Natural killer cell (primary cell): ENCODE measurements around the gene SLC29A4. TPM values are rescaled to one million over a fixed set of nuclear protein-coding genes. Genes with fewer than 3 reads are reported as not detected.
"Not testable (repeated sequence)": the region's sequence is repeated elsewhere in the genome, so short reads cannot be mapped to it uniquely, and the experiment has no call there.

Experiments
- ATAC-seq, 3 donors: fragments of 150-1000 bp in 2 of 3; fragments of 200-7000 bp in 1 of 3; cut with Tn5 transposase; 1 replicate in 1 of 3; 2 replicates in 2 of 3; pipeline ENCODE4 v1.10.0; 2021; ENCODE audit warnings: mild to moderate bottlenecking in 2 of 3, moderate library complexity in 2 of 3
- DNase-seq, 2 donors: peaks; one replicate each; pipeline versions ENCODE4 v3.0.0 to v3.0.0-alpha.2; 2013 to 2021; ENCODE audit warnings: mixed read lengths in 1 of 2
- H3K27ac ChIP-seq: one replicate; pipeline ENCODE4 v1.5.1; 2013; ENCODE audit warnings: mild to moderate bottlenecking, low read length
- H3K27me3 ChIP-seq: one replicate; pipeline ENCODE4 v1.6.1; 2013; ENCODE audit warnings: low read length; ENCODE audit not compliant: control insufficient read depth, insufficient read depth
- H3K36me3 ChIP-seq: one replicate; pipeline ENCODE4 v1.6.1; 2013; ENCODE audit warnings: low read length; ENCODE audit not compliant: control insufficient read depth, insufficient read depth
- H3K4me1 ChIP-seq: one replicate; pipeline ENCODE4 v1.6.1; 2013; ENCODE audit warnings: low read length; ENCODE audit not compliant: control insufficient read depth, insufficient read depth
- H3K4me3 ChIP-seq: one replicate; pipeline ENCODE4 v1.5.1; 2013; ENCODE audit warnings: low read length
- H3K9me3 ChIP-seq: one replicate; pipeline ENCODE4 v1.6.1; 2013; ENCODE audit warnings: low read length; ENCODE audit not compliant: control insufficient read depth, insufficient read depth
- H3K27ac Mint-ChIP-seq, 2 donors: one replicate each; pipeline ENCODE4 v1.8.0; 2022; ENCODE audit warnings: mild to moderate bottlenecking in 2 of 2, mixed read lengths in 2 of 2, moderate library complexity in 1 of 2
- H3K27me3 Mint-ChIP-seq, 2 donors: one replicate each; pipeline ENCODE4 v1.8.0; 2022; ENCODE audit warnings: low read depth in 2 of 2, mixed read lengths in 2 of 2
- H3K36me3 Mint-ChIP-seq: one replicate; pipeline ENCODE4 v1.8.0; 2022; ENCODE audit warnings: mixed read lengths
- H3K4me1 Mint-ChIP-seq, 2 donors: one replicate each; pipeline ENCODE4 v1.8.0; 2022; ENCODE audit warnings: mixed read lengths in 2 of 2
- H3K4me3 Mint-ChIP-seq: one replicate; pipeline ENCODE4 v1.8.0; 2022; ENCODE audit warnings: mild to moderate bottlenecking, moderate library complexity, mixed read lengths
- H3K9me3 Mint-ChIP-seq, 2 donors: one replicate each; pipeline ENCODE4 v1.8.0; 2022; ENCODE audit warnings: mixed read lengths in 2 of 2
- WGBS: methylation state at CpG from one replicate; pipeline ENCODE4 v1.1.7; 2013; ENCODE audit warnings: missing lambda C conversion rate; ENCODE audit not compliant: insufficient coverage; 5-methylcytosine and 5-hydroxymethylcytosine counted together
- intact Hi-C: fragments of 100-400 bp; cut with micrococcal nuclease; formaldehyde crosslinking; loops from one replicate; pipeline ENCODE4 v1.14.2; 2022
- total RNA-seq, 4 donors: library from RNA; stranded (reverse); fragments of 120-200 nt in 1 of 4; gene quantifications; one replicate each; pipeline versions ENCODE4 v1.2.3 to v1.2.4, GENCODE V29; 2013 to 2022
- TF ChIP-seq, protein P1 (sequence below): fragments of 200-600 bp; IDR thresholded peaks from one replicate; pipeline ENCODE4 v1.8.0; 2022; ENCODE audit warnings: antibody characterized with exemption

SLC29A4 gene
- total RNA-seq, 3 donors from 2014 or later (not counting 1 experiment from before 2014, with no cell fraction given): 0.16 to 0.95 (median 0.40) TPM

GRCh38 chr7:5315761-5316160, 33.0 kb downstream of the SLC29A4 start:
- WGBS: 99% methylated on average over 14 of the region's 14 CpGs
- TF ChIP-seq, protein P1, sequence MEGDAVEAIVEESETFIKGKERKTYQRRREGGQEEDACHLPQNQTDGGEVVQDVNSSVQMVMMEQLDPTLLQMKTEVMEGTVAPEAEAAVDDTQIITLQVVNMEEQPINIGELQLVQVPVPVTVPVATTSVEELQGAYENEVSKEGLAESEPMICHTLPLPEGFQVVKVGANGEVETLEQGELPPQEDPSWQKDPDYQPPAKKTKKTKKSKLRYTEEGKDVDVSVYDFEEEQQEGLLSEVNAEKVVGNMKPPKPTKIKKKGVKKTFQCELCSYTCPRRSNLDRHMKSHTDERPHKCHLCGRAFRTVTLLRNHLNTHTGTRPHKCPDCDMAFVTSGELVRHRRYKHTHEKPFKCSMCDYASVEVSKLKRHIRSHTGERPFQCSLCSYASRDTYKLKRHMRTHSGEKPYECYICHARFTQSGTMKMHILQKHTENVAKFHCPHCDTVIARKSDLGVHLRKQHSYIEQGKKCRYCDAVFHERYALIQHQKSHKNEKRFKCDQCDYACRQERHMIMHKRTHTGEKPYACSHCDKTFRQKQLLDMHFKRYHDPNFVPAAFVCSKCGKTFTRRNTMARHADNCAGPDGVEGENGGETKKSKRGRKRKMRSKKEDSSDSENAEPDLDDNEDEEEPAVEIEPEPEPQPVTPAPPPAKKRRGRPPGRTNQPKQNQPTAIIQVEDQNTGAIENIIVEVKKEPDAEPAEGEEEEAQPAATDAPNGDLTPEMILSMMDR: no peak
- H3K27ac ChIP-seq: no peak overlapping the region
- Mint-ChIP-seq H3K27ac (no peak overlapping the region), H3K27me3 (no peaks in the 10 kb centered on the region), H3K4me3 (no peak overlapping the region), H3K36me3 (peaks cover 21% of the 10 kb centered on the region), H3K4me1 (no peaks in the 10 kb centered on the region), H3K9me3 (peaks cover 0 to 2% of the 10 kb centered on the region in 2 donors)
- no peak for DNase-seq
- H3K27me3 ChIP-seq: no peaks in the 10 kb centered on the region
- no peak overlapping the region for H3K4me3 ChIP-seq
- H3K4me1 ChIP-seq: no peaks in the 10 kb centered on the region
- no peak for ATAC-seq
- peaks cover 6% of the 10 kb centered on the region for H3K9me3 ChIP-seq
- H3K36me3 ChIP-seq: peaks cover 36% of the 10 kb centered on the region
- intact Hi-C loops: no loop called here

DNA sequence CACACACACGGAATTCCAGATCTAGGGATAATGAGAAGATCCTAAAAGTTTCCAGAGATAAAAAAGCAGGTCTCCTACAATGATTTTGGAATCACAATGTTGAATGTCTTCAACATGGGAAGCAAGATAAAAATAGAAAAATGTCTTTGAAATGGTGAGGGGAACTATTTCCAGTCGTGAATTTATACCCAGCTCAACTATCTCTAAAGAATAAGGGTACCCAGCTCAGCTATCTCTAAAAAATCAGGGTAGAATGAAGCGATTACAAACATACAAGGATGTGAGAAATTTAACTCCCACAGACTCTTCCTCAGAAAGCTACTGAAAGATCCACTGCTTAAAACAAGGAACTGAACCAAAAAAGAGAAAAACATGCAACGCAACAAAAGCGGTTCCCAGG, 35.9 kb downstream of the SLC29A4 start:
- H3K4me1 Mint-ChIP-seq, H3K27ac ChIP-seq, H3K4me1 ChIP-seq, intact Hi-C loops, H3K4me3 ChIP-seq, H3K27me3 Mint-ChIP-seq, H3K9me3 ChIP-seq, H3K27me3 ChIP-seq, DNase-seq, H3K9me3 Mint-ChIP-seq, H3K4me3 Mint-ChIP-seq, ATAC-seq: not testable (repeated sequence)
- peaks cover 41% of the 10 kb centered on the region for H3K36me3 ChIP-seq
- Mint-ChIP-seq H3K36me3 (peaks cover 21% of the 10 kb centered on the region), H3K27ac (peak overlapping the region in 1 of 2 donors; percentile 33)
- 95% methylated on average over 3 of the region's 5 CpGs for WGBS

GRCh38 chr7:5320391-5320790, 37.6 kb downstream of the SLC29A4 start:
- no peaks in the 10 kb centered on the region for H3K27me3 Mint-ChIP-seq
- DNase-seq (no peak), ATAC-seq (peak in 1 of 3 donors; percentile 33)
- H3K4me3 Mint-ChIP-seq: no peak overlapping the region
- H3K9me3 Mint-ChIP-seq: peaks cover 0 to 2% of the 10 kb centered on the region in 2 donors
- peaks cover 0 to 6% of the 10 kb centered on the region in 2 donors for H3K4me1 Mint-ChIP-seq
- 96% methylated on average over 13 of the region's 13 CpGs for WGBS
- H3K27me3 ChIP-seq: no peaks in the 10 kb centered on the region
- TF ChIP-seq, protein P1: no peak
- intact Hi-C loops: no loop called here
- peaks cover 21% of the 10 kb centered on the region for H3K36me3 Mint-ChIP-seq
- H3K4me3 ChIP-seq: no peak overlapping the region
- no peak overlapping the region for H3K27ac Mint-ChIP-seq
- peaks cover 6% of the 10 kb centered on the region for H3K9me3 ChIP-seq
- peaks cover 46% of the 10 kb centered on the region for H3K36me3 ChIP-seq
- no peak overlapping the region for H3K27ac ChIP-seq
- H3K4me1 ChIP-seq: no peaks in the 10 kb centered on the region

DNA sequence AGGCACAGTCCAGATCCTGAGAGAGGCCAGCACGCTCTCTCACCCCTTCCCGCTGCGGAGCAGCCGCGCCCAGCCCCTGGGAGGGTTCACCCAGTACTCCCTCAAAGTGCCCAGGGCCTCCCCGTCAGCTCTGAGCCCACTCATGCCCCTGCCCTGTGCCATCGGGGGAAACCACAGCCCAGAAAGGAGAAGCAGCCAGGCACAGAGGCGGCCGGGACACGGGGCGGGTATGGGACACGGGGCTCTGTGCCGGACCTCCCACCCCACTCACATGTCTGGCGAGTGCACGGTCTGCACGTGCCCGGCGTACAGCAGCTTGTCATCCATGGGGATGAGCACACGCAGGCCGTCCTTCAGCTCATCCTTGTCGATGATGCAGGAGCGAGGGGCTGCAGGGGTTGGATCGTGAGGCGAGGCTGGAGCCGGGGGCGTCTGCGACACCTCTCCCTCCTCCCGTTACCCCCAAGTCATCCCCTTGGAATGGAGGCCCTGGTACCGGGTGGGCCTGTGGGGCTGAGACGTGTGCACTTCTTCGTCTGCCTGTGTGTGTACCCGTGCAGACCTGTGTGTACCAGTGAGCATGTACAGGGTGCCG, 38.2 kb downstream of the SLC29A4 start:
- Histone ChIP-seq H3K27me3 (no peaks in the 10 kb centered on the region), H3K27ac (no peak overlapping the region), H3K4me1 (no peaks in the 10 kb centered on the region), H3K9me3 (peaks cover 6% of the 10 kb centered on the region), H3K36me3 (peaks cover 43% of the 10 kb centered on the region), H3K4me3 (no peak overlapping the region)
- no peak for DNase-seq
- Mint-ChIP-seq H3K4me3 (no peak overlapping the region), H3K36me3 (peaks cover 21% of the 10 kb centered on the region), H3K27ac (no peak overlapping the region), H3K27me3 (no peaks in the 10 kb centered on the region), H3K4me1 (peaks cover 0 to 6% of the 10 kb centered on the region in 2 donors), H3K9me3 (peaks cover 0 to 2% of the 10 kb centered on the region in 2 donors)
- WGBS: 94% methylated on average over 33 of the region's 33 CpGs
- TF ChIP-seq, protein P1: no peak
- intact Hi-C loops: no loop called here
- no peak for ATAC-seq
